B cell (primary cell): ENCODE data around the gene FRS3. TPM values are rescaled to one million over a fixed set of nuclear protein-coding genes. Genes with fewer than 3 reads are reported as not detected.

Experiments
- polyA plus RNA-seq: library from polyadenylated mRNA; depleted of rRNA; stranded (reverse); fragments of >200 nt; gene quantifications from 2 replicates; pipeline ENCODE4 v1.2.3, GENCODE V29; 2012
- small RNA-seq: library from RNA; depleted of rRNA; stranded (forward); fragments of <200 nt; gene quantifications from one replicate; pipeline ENCODE3, GENCODE V24; 2012; ENCODE audit warnings: low replicate concordance, low read depth; ENCODE audit not compliant: insufficient read length
- total RNA-seq, 2 donors: library from RNA; stranded (reverse); fragments of 120-200 nt in 1 of 2; gene quantifications; 1 replicate in 1 of 2; 2 replicates in 1 of 2; pipeline versions ENCODE4 v1.2.3 to v1.2.4, GENCODE V29; 2013 to 2022

FRS3 gene
- total and polyA plus RNA-seq, 2 donors (not counting 1 experiment from before 2014, with no cell fraction given): 9.8 to 12.0 TPM

Small RNA genes within 50 kb of the gene (small RNA-seq; reads per million reads assigned to genes)
- gene AL365205.2: not detected
- gene AL365205.3: not detected

Other genes starting within 250 kb of the FRS3 start
- gene FOXP4, start 233.5 kb downstream of the FRS3 start, total RNA-seq: 37.5 and 38.7 TPM in 2 replicates
- 15.9 and 17.0 TPM in 2 replicates for gene FOXP4, start 233.5 kb downstream of the FRS3 start, polyA plus RNA-seq
- gene MDFI, start 141.4 kb downstream of the FRS3 start, total RNA-seq: not detected in 2 replicates
- not detected in 2 replicates for gene MDFI, start 141.4 kb downstream of the FRS3 start, polyA plus RNA-seq
- gene TFEB, start 44.3 kb downstream of the FRS3 start, total RNA-seq: 147 and 148 TPM in 2 replicates
- 77.4 and 113 TPM in 2 replicates for gene TFEB, start 44.3 kb downstream of the FRS3 start, polyA plus RNA-seq
- gene PGC, start 32.5 kb downstream of the FRS3 start, total RNA-seq: not detected in 2 replicates
- gene PGC, start 32.5 kb downstream of the FRS3 start, polyA plus RNA-seq: not detected in 2 replicates
- not detected in 2 replicates for gene PRICKLE4, start 882 bp upstream of the FRS3 start, total RNA-seq
- gene PRICKLE4, start 882 bp upstream of the FRS3 start, polyA plus RNA-seq: 0.60 and 0.75 TPM in 2 replicates
- 117 and 130 TPM in 2 replicates for gene TOMM6, start 7.8 kb upstream of the FRS3 start, total RNA-seq
- 167 and 239 TPM in 2 replicates for gene TOMM6, start 7.8 kb upstream of the FRS3 start, polyA plus RNA-seq
- 7.5 and 9.9 TPM in 2 replicates for gene USP49, start 115.5 kb upstream of the FRS3 start, total RNA-seq
- gene USP49, start 115.5 kb upstream of the FRS3 start, polyA plus RNA-seq: 2.6 and 3.2 TPM in 2 replicates
- 18.2 and 24.2 TPM in 2 replicates for gene MED20, start 141.2 kb upstream of the FRS3 start, total RNA-seq
- 4.6 and 5.3 TPM in 2 replicates for gene MED20, start 141.2 kb upstream of the FRS3 start, polyA plus RNA-seq
- gene BYSL, start 141.6 kb upstream of the FRS3 start, total RNA-seq: 10.5 and 11.1 TPM in 2 replicates
- 5.8 and 6.0 TPM in 2 replicates for gene BYSL, start 141.6 kb upstream of the FRS3 start, polyA plus RNA-seq
- 136 and 145 TPM in 2 replicates for gene CCND3, start 161.9 kb upstream of the FRS3 start, total RNA-seq
- gene CCND3, start 161.9 kb upstream of the FRS3 start, polyA plus RNA-seq: 218 and 298 TPM in 2 replicates